Mucosa of descending colon (tissue), 3 donors: ENCODE measurements around the gene GOLGA6L10. TPM values are rescaled to one million over a fixed set of nuclear protein-coding genes. Genes with fewer than 3 reads are reported as not detected.
"Not testable (repeated sequence)": the region's sequence is repeated elsewhere in the genome, so short reads cannot be mapped to it uniquely, and the experiment has no call there.

Source experiments
- ATAC-seq: fragments of 200-7000 bp; cut with Tn5 transposase; one replicate; pipeline ENCODE4 v1.9.1; 2020; ENCODE audit warnings: mild to moderate bottlenecking, moderate library complexity
- DNase-seq, 3 donors: peaks; one replicate each; pipeline ENCODE4 v3.0.0-alpha.2; 2020
- H3K36me3 ChIP-seq: fragments of 200-600 bp; one replicate; pipeline ENCODE4 v1.8.0; 2021; ENCODE audit warnings: low read depth, mild to moderate bottlenecking
- H3K4me1 ChIP-seq: fragments of 200-600 bp; one replicate; pipeline ENCODE4 v1.8.0; 2021; ENCODE audit warnings: low read depth, mild to moderate bottlenecking
- H3K4me3 ChIP-seq: fragments of 200-600 bp; one replicate; pipeline ENCODE4 v1.8.0; 2021; ENCODE audit warnings: mild to moderate bottlenecking
- H3K9me3 ChIP-seq: fragments of 200-600 bp; one replicate; pipeline ENCODE4 v1.8.0; 2021; ENCODE audit warnings: mild to moderate bottlenecking
- CTCF ChIP-seq: fragments of 200-600 bp; IDR thresholded peaks from one replicate; pipeline ENCODE4 v1.8.0; 2022; ENCODE audit warnings: antibody characterized with exemption, mild to moderate bottlenecking
- intact Hi-C, 2 donors: fragments of 100-400 bp; cut with DNase I in 1 of 2; cut with micrococcal nuclease in 1 of 2; formaldehyde crosslinking; loops; one replicate each; pipeline versions ENCODE4 v1.11.0 to v1.11.1; 2022; cut with DNase I, micrococcal nuclease
- total RNA-seq, 3 donors: library from RNA; stranded (reverse); fragmentation: NEBNext Ultra II Directional in 2 of 3; extraction: Animal tissue kit (Norgen Biotek cat#: 25700) in 2 of 3; gene quantifications; one replicate each; pipeline versions ENCODE4 v1.2.1 to v1.2.4, GENCODE V29; 2021 to 2023
- donor health status: DM: no; HTN: no; CAD: no; lungs with moderate emphysema.
- donor health status: DM: no; HTN: no; CAD: no.
- donor health status: DM: no; HTN: yes; CAD: no.

The GOLGA6L10 gene
- total RNA-seq, 3 donors from 2014 or later = 0.92 to 3.6 (median 3.1) TPM

- Histone ChIP-seq H3K4me1 (no peaks in the 10 kb centered on the region), H3K36me3 (no peaks in the 10 kb centered on the region), H3K4me3 (no peak overlapping the region), H3K9me3 (no peaks in the 10 kb centered on the region)
- TF ChIP-seq CTCF = no peak
- no peak for ATAC-seq
- no peak for DNase-seq
- intact Hi-C loops = no loop called here
These were observed 22.4 kb upstream of the GOLGA6L10 start for GRCh38 chr15:82371656-82372055.

GRCh38 chr15:82367790-82368189, 18.5 kb upstream of the GOLGA6L10 start:
- H3K4me3 ChIP-seq, ATAC-seq, H3K9me3 ChIP-seq, DNase-seq, intact Hi-C loops, H3K4me1 ChIP-seq, H3K36me3 ChIP-seq: not testable (repeated sequence)

- H3K4me1 ChIP-seq, H3K36me3 ChIP-seq, H3K4me3 ChIP-seq, intact Hi-C loops, H3K9me3 ChIP-seq: not testable (repeated sequence)
- ATAC-seq (peak; percentile 97), DNase-seq (peak in 1 of 3 donors; percentile 66)
These were observed 16.5 kb upstream of the GOLGA6L10 start for GRCh38 chr15:82365692-82366323.

GRCh38 chr15:82364548-82364947, 15.3 kb upstream of the GOLGA6L10 start:
- intact Hi-C loops, ATAC-seq, H3K36me3 ChIP-seq, H3K9me3 ChIP-seq, H3K4me1 ChIP-seq, H3K4me3 ChIP-seq, DNase-seq: not testable (repeated sequence)

GRCh38 chr15:82362790-82363189, 13.5 kb upstream of the GOLGA6L10 start:
- H3K4me3 ChIP-seq, H3K9me3 ChIP-seq, intact Hi-C loops, H3K36me3 ChIP-seq, DNase-seq, H3K4me1 ChIP-seq: not testable (repeated sequence)
- ATAC-seq = peak; percentile 71

- H3K4me1 ChIP-seq, H3K4me3 ChIP-seq, intact Hi-C loops, ATAC-seq, H3K9me3 ChIP-seq, H3K36me3 ChIP-seq, DNase-seq: not testable (repeated sequence)
These were observed 11.3 kb upstream of the GOLGA6L10 start for GRCh38 chr15:82360618-82361017.

GRCh38 chr15:82355055-82355454, 5.8 kb upstream of the GOLGA6L10 start:
- H3K4me3 ChIP-seq, ATAC-seq, H3K36me3 ChIP-seq, intact Hi-C loops, H3K4me1 ChIP-seq, DNase-seq, H3K9me3 ChIP-seq: not testable (repeated sequence)

- H3K4me1 ChIP-seq, intact Hi-C loops, H3K9me3 ChIP-seq, ATAC-seq, H3K36me3 ChIP-seq, DNase-seq, H3K4me3 ChIP-seq: not testable (repeated sequence)
These were observed 5.3 kb upstream of the GOLGA6L10 start for GRCh38 chr15:82354546-82354945.

GRCh38 chr15:82347645-82348044, 1.6 kb downstream of the GOLGA6L10 start:
- ATAC-seq, H3K4me3 ChIP-seq, H3K36me3 ChIP-seq, DNase-seq, intact Hi-C loops, H3K9me3 ChIP-seq, H3K4me1 ChIP-seq: not testable (repeated sequence)

GRCh38 chr15:82345176-82345575, 4.1 kb downstream of the GOLGA6L10 start:
- H3K4me1 ChIP-seq, H3K9me3 ChIP-seq, H3K4me3 ChIP-seq, ATAC-seq, H3K36me3 ChIP-seq, intact Hi-C loops, DNase-seq: not testable (repeated sequence)

GRCh38 chr15:82344421-82344820, 4.9 kb downstream of the GOLGA6L10 start:
- H3K36me3 ChIP-seq, H3K4me3 ChIP-seq, H3K4me1 ChIP-seq, DNase-seq, H3K9me3 ChIP-seq, ATAC-seq, intact Hi-C loops: not testable (repeated sequence)

- DNase-seq, intact Hi-C loops, ATAC-seq: not testable (repeated sequence)
These were observed 5.4 kb downstream of the GOLGA6L10 start for GRCh38 chr15:82343851-82344250.

More at GRCh38 chr15:82343851-82344250, 5.4 kb downstream of the GOLGA6L10 start:
- not testable (repeated sequence) for H3K4me1 ChIP-seq, H3K36me3 ChIP-seq, H3K4me3 ChIP-seq, H3K9me3 ChIP-seq
